ENCODE results near the gene MRPS23. TPM values are rescaled to one million over a fixed set of nuclear protein-coding genes. Genes with fewer than 3 reads are reported as not detected.

The MRPS23 gene
- total and polyA plus RNA-seq, 7 donors, result 27.2 to 91.1 (median 49.2) TPM

DNA sequence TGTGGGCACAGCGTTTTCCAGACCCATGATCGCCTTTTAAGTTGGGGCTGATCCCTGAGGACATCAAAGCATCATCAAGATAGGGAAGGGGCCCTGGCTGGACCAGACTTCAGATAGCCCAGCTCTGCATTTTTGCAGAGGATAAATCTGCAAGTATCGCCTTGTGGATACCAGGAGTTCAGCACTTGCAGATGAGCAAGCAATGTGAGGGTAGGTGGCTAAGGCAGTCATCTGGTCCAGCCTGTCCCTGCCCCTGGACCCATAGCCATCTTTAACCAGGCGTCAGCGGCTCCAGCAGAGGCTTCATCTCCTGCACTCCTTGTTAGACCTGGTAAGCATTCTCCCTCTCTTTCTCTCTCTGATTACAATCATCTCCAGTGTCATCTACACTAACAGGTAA, 9.0 kb upstream of the MRPS23 start:
- H3K9me3 ChIP-seq, result no peaks in the 10 kb centered on the region
- H3K27ac ChIP-seq, result peak overlapping the region; percentile 93
- 68 to 82% (median 76%) methylated on average over 5 of the region's 5 CpGs for WGBS, 3 donors
- no peak for DNase-seq
- ATAC-seq, result no peak
- no peak overlapping the region for H3K4me3 ChIP-seq
- TF ChIP-seq, protein P1, sequence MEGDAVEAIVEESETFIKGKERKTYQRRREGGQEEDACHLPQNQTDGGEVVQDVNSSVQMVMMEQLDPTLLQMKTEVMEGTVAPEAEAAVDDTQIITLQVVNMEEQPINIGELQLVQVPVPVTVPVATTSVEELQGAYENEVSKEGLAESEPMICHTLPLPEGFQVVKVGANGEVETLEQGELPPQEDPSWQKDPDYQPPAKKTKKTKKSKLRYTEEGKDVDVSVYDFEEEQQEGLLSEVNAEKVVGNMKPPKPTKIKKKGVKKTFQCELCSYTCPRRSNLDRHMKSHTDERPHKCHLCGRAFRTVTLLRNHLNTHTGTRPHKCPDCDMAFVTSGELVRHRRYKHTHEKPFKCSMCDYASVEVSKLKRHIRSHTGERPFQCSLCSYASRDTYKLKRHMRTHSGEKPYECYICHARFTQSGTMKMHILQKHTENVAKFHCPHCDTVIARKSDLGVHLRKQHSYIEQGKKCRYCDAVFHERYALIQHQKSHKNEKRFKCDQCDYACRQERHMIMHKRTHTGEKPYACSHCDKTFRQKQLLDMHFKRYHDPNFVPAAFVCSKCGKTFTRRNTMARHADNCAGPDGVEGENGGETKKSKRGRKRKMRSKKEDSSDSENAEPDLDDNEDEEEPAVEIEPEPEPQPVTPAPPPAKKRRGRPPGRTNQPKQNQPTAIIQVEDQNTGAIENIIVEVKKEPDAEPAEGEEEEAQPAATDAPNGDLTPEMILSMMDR (IDR thresholded peaks at IDR 0.05), result no peak
- intact Hi-C loops (cut with DNase I), result loop anchor here (2.0 to 10.0 kb wide), 7 partner anchors 33 to 258 kb away; partner anchors contain the start of gene DYNLL2 (in 1 of the 2)
- no peaks in the 10 kb centered on the region for H3K27me3 ChIP-seq (ENCODE audit: insufficient read depth in 3 of 3, low read length in 2 of 3)
- peaks cover 54% of the 10 kb centered on the region for H3K4me1 ChIP-seq
- H3K36me3 ChIP-seq (ENCODE audit: insufficient read depth in 1 of 2, low read depth in 1 of 2), result no peaks in the 10 kb centered on the region

DNA sequence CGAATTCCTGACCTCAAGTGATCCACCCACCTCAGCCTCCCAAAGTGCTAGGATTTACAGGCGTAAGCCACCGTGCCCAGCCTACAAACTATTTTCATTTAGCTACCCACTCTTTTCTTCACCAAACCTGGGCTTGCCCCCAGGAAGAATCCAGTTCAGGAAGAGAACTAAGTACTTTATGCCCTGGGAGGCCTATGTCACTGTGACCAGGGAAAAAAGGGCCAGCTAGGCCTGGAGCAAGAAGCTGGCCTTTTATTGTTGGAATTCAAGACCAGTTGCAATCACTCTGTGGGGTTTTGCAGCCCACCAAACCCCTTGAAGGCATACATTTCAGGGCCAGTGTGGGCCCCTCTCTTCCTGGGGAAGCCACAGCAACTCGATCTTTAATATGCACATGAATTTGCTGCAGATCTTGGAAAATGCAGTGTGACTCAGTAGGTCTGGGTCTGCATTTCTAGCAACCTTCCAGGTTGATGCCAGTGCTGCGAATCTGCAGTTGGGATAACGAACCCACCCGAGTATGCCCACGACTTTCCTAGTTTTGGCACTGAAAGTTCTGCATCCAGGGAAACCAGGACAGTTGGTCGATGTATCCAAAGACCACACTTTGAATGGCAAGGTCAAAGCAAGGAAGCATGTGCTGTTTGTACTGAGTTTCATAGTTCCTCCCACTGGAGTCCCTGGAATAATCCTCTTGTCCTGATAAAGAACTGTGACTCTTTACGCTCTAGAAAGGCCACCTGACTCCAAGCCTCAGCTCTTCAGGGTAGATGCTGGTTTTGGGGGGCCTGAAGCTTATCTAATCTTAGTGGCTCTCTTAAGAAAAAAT, 7.2 kb upstream of the MRPS23 start:
- TF ChIP-seq, protein P1 (IDR thresholded peaks at IDR 0.05), result no peak
- ATAC-seq, result no peak
- Histone ChIP-seq H3K36me3 (ENCODE audit: insufficient read depth in 1 of 2, low read depth in 1 of 2) (no peaks in the 10 kb centered on the region), H3K27ac (peak overlapping the region; percentile 19), H3K27me3 (ENCODE audit: insufficient read depth in 3 of 3, low read length in 2 of 3) (no peaks in the 10 kb centered on the region), H3K9me3 (no peaks in the 10 kb centered on the region), H3K4me1 (peaks cover 62% of the 10 kb centered on the region), H3K4me3 (no peak overlapping the region)
- DNase-seq, result no peak
- intact Hi-C loops (cut with DNase I), result loop anchor here (2.0 to 10.0 kb wide), 7 partner anchors 35 to 260 kb away; partner anchors contain the start of gene DYNLL2 (in 1 of the 2)
- 58 to 77% (median 67%) methylated on average over 10 of the region's 10 CpGs for whole genome bisulfite sequencing, 3 donors

DNA sequence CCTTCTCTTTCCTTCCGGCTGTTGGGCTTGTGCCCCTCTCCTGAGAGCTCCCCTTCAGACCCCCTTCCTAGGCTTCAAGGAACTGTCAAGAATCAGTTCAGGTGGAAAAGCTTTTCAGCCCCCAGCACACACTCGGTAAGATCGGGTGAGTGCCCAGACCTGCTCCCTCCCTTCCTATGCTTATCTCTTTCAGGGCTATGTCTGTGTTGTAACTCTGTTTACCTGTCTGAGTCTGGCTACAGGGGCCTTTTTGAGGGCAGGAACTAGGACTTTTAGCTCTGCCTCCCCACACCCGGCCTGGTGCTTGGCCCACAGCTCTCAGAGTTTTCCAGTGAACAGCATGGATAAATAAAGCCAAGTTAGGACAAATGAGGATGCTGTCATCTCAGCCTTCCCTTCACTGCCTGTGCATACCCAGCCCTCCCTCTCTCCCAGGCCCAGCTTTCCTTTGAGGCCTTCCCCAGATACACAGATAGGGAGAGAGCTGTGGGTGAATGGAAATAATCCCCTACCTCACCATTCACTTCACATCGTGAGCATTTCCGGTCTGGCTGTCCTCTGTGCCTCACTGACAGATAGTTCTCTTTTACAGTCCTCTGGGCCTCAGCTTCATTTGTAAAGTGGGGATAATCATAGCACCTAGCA, 5.7 kb upstream of the MRPS23 start:
- DNase-seq (no peak), ATAC-seq (no peak)
- Histone ChIP-seq H3K27me3 (ENCODE audit: insufficient read depth in 3 of 3, low read length in 2 of 3) (no peaks in the 10 kb centered on the region), H3K36me3 (ENCODE audit: insufficient read depth in 1 of 2, low read depth in 1 of 2) (no peaks in the 10 kb centered on the region), H3K27ac (peak overlapping the region; percentile 93), H3K4me3 (no peak overlapping the region), H3K9me3 (no peaks in the 10 kb centered on the region), H3K4me1 (peaks cover 63% of the 10 kb centered on the region)
- 61 to 71% (median 66%) methylated on average over 6 of the region's 6 CpGs for WGBS, 3 donors
- intact Hi-C loops (cut with DNase I), result loop anchor here (2.0 to 10.0 kb wide), 7 partner anchors 37 to 262 kb away; partner anchors contain the start of gene DYNLL2 (in 1 of the 2)
- TF ChIP-seq, protein P1 (IDR thresholded peaks at IDR 0.05), result no peak

DNA sequence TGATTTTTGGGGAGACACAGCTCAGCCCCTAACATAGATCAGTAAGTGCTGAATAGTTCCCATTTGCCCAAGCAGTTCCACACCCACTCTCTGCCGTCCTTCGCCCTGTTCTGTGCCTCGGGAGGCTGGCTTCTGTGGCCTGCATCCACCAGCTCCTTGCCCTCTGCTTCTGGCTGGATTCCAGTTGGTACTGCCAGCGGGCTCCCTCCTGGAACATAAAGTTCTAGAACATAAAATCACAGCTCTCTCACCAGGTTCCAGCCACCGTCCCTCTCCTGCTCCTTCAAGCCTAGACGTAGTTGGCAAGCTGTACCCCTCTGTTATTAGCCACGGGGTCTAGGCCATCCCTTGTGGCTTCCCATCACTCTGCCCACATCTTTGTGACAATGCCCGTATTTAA, 3.9 kb upstream of the MRPS23 start:
- H3K27ac ChIP-seq, result peak overlapping the region; percentile 93
- DNase-seq, result peak; percentile 75 to 91
- H3K4me1 ChIP-seq, result peaks cover 56% of the 10 kb centered on the region
- H3K36me3 ChIP-seq (ENCODE audit: insufficient read depth in 1 of 2, low read depth in 1 of 2), result peaks cover 0 to 2% of the 10 kb centered on the region in 2 donors
- TF ChIP-seq, protein P1 (IDR thresholded peaks at IDR 0.05), result no peak
- H3K27me3 ChIP-seq (ENCODE audit: insufficient read depth in 3 of 3, low read length in 2 of 3), result no peaks in the 10 kb centered on the region
- peak; percentile 7 to 73 (median 58) for ATAC-seq
- intact Hi-C loops (cut with DNase I), result loop anchor here (10.0 kb wide), 2 partner anchors 231 to 261 kb away; partner anchors contain the start of gene DYNLL2 (in 1 of the 2)
- H3K4me3 ChIP-seq, result no peak overlapping the region
- 28 to 49% (median 29%) methylated on average over 8 of the region's 8 CpGs for WGBS, 3 donors
- no peaks in the 10 kb centered on the region for H3K9me3 ChIP-seq
